K562 (cell line): ENCODE results near the gene HIRIP3. TPM values are rescaled to one million over a fixed set of nuclear protein-coding genes. Genes with fewer than 3 reads are reported as not detected.

Experiments used
- ATAC-seq: fragments of 200-7000 bp; cut with Tn5 transposase; 3 replicates; pipeline ENCODE4 v1.9.1; 2020; ENCODE audit warnings: moderate library complexity
- BruUV-seq: library from RNA; stranded (reverse); fragments of 400-500 nt; replicated peaks from 2 replicates; lab custom pipeline; 2021; lab: Mats Ljungman, UMichigan
- CTCF ChIA-PET: fragments of 300-600 bp; formaldehyde crosslinking; extraction: SDS; loops from one replicate; lab custom pipeline; 2021; ENCODE audit warnings: low intra/inter-chr PET ratio; lab: Yijun Ruan, JAX
- POLR2A ChIA-PET: fragments of 300-600, 350-650 bp; sonication (Branson Sonifier 250); formaldehyde crosslinking; extraction: SDS; loops from one replicate; lab custom pipeline; 2021; ENCODE audit warnings: antibody characterized with exemption, inconsistent platforms; lab: Yijun Ruan, JAX
- DNase-seq, 4 experiments: peaks; one replicate each; pipeline versions ENCODE4 v3.0.0 to v3.0.0-alpha.2; 2011 to 2018; ENCODE audit warnings: low spot score in 3 of 4, mixed read lengths in 3 of 4; ENCODE audit errors: extremely low read depth in 1 of 4
- FAIRE-seq: peaks from 2 replicates; lab custom pipeline; 2011; peaks lifted over from hg19 to GRCh38; lab: Jason Lieb, UNC
- H2AFZ ChIP-seq: 2 replicates; pipeline ENCODE4 v1.6.0; 2011; ENCODE audit warnings: low read depth, low read length, control low read depth, inconsistent platforms
- H3K27ac ChIP-seq: fragments of 200-600 bp; 3 replicates; pipeline ENCODE4 v1.8.0; 2011; ENCODE audit warnings: low read depth, mild to moderate bottlenecking, control low read depth, inconsistent platforms, low read length, moderate library complexity, mixed read lengths; ENCODE audit errors: extremely low read depth
- H3K27me3 ChIP-seq, 2 experiments: fragments of 300-600 bp in 1 of 2; 2 replicates in 1 of 2; 3 replicates in 1 of 2; pipeline versions ENCODE4 v1.6.0 to v1.8.0; 2011; ENCODE audit warnings: inconsistent platforms in 2 of 2, low read length in 2 of 2, mild to moderate bottlenecking in 1 of 2, mixed read lengths in 1 of 2, moderate library complexity in 1 of 2; ENCODE audit not compliant: control insufficient read depth in 2 of 2, insufficient read depth in 2 of 2
- H3K36me3 ChIP-seq: fragments of 300-600 bp; 3 replicates; pipeline ENCODE4 v1.8.0; 2011; ENCODE audit warnings: mild to moderate bottlenecking, low read length, inconsistent platforms; ENCODE audit not compliant: control insufficient read depth, insufficient read depth
- H3K4me1 ChIP-seq, 2 experiments: fragments of 200-600 bp in 1 of 2; replicated peaks in 1 of 2; 2 replicates in 1 of 2; 3 replicates in 1 of 2; pipeline versions ENCODE4 v1.5.1 to v1.8.0; 2011; ENCODE audit warnings: inconsistent platforms in 2 of 2, low read length in 2 of 2, mild to moderate bottlenecking in 1 of 2, mixed read lengths in 1 of 2, moderate library complexity in 1 of 2; ENCODE audit not compliant: control insufficient read depth in 2 of 2, insufficient read depth in 2 of 2
- H3K4me2 ChIP-seq: 2 replicates; pipeline ENCODE4 v1.6.1; 2011; ENCODE audit warnings: low read length, control low read depth, inconsistent platforms, mixed read lengths; ENCODE audit not compliant: insufficient read depth
- H3K4me3 ChIP-seq: fragments of 200-600 bp; sonication (generic), shearing (Covaris generic); 2 replicates; pipeline ENCODE4 v1.5.1; 2016; ENCODE audit warnings: control low read depth, inconsistent platforms
- H3K79me2 ChIP-seq: fragments of 200-600 bp; 3 replicates; pipeline ENCODE4 v1.8.0; 2011; ENCODE audit warnings: low read length, inconsistent platforms; ENCODE audit not compliant: control insufficient read depth, insufficient read depth
- H3K9ac ChIP-seq, 2 experiments: 2 replicates each; pipeline versions ENCODE4 v1.6.0 to v1.6.1; 2011; ENCODE audit warnings: low read depth in 2 of 2, low read length in 2 of 2, control low read depth in 1 of 2, inconsistent platforms in 1 of 2, mild to moderate bottlenecking in 1 of 2, mixed read lengths in 1 of 2; ENCODE audit not compliant: insufficient read depth in 1 of 2
- H3K9me1 ChIP-seq: one replicate; pipeline ENCODE4 v1.6.0; 2011; ENCODE audit warnings: inconsistent platforms, mild to moderate bottlenecking, low read length, moderate library complexity; ENCODE audit not compliant: control insufficient read depth, insufficient read depth
- H3K9me3 ChIP-seq: replicated peaks from 2 replicates; pipeline ENCODE4 v1.5.1; 2011; ENCODE audit warnings: low read depth, low read length, inconsistent platforms; ENCODE audit not compliant: control insufficient read depth, insufficient read depth
- H4K20me1 ChIP-seq: replicated peaks from 2 replicates; pipeline ENCODE4 v1.6.1; 2011; ENCODE audit warnings: low read length, inconsistent platforms, mixed read lengths; ENCODE audit not compliant: control insufficient read depth, insufficient read depth
- CBFA2T2 ChIP-seq: fragments of 450-650 bp; conservative IDR thresholded peaks from 2 replicates; pipeline ENCODE4 v1.6.1; 2017; ENCODE audit warnings: mild to moderate bottlenecking
- E4F1 ChIP-seq: fragments of 250-450 bp; sonication (Bioruptor Pico); IDR thresholded peaks from 2 replicates; pipeline ENCODE4 v1.5.0; 2021; ENCODE audit warnings: mild to moderate bottlenecking, borderline replicate concordance
- HEY1 ChIP-seq: fragments of 250-450 bp; sonication (Bioruptor Pico); IDR thresholded peaks from 2 replicates; pipeline ENCODE4 v1.5.0; 2020; ENCODE audit warnings: mild to moderate bottlenecking, moderate library complexity, borderline replicate concordance
- HNRNPL ChIP-seq: fragments of 200-400 bp; formaldehyde crosslinking; IDR thresholded peaks from 2 replicates; pipeline ENCODE4 v1.6.1; 2017; ENCODE audit warnings: low read depth, mild to moderate bottlenecking, low read length
- ZFP91 ChIP-seq: sonication (generic); formaldehyde crosslinking; IDR thresholded peaks from 2 replicates; pipeline ENCODE4 v1.8.0; 2022; ENCODE audit warnings: mild to moderate bottlenecking, missing genetic modification reagents
- ZNF165 ChIP-seq: fragments of 250-450 bp; sonication (Bioruptor Pico); IDR thresholded peaks from 2 replicates; pipeline ENCODE4 v1.4.0; 2020; ENCODE audit warnings: borderline replicate concordance
- ZNF282 ChIP-seq: sonication (generic); formaldehyde crosslinking; IDR thresholded peaks from 2 replicates; pipeline ENCODE4 v1.8.1; 2023; ENCODE audit warnings: missing genetic modification reagents
- ZSCAN29 ChIP-seq: fragments of 450-650 bp; IDR thresholded peaks from 2 replicates; pipeline ENCODE4 v1.6.1; 2017
- WGBS: fragments of 100-300 bp; shearing (Covaris generic); methylation state at CpG from one replicate; pipeline ENCODE4 v1.1.6; 2016; ENCODE audit warnings: low coverage, mixed read lengths; ENCODE audit not compliant: insufficient coverage; ENCODE audit errors: missing lambda C conversion rate; 5-methylcytosine and 5-hydroxymethylcytosine counted together
- in situ Hi-C: fragments of 300-500 bp; cut with MboI; formaldehyde crosslinking; loops from 4 replicates; pipeline ENCODE4 v1.15.0; 2018; ENCODE audit warnings: inconsistent platforms, mixed read lengths
- intact Hi-C: fragments of 100-400 bp; cut with micrococcal nuclease; formaldehyde crosslinking; loops from 2 replicates; pipeline ENCODE4 v1.14.2; 2022
- polyA plus RNA-seq, 8 experiments: library from polyadenylated mRNA; depleted of rRNA in 4 of 8; stranded (reverse) in 5 of 8; unstranded in 3 of 8; fragments of >200 nt; fragmentation: Nextera tagmentation in 2 of 8; fragmentation: Illumina TruSeq in 1 of 8; extraction: Ambion mirVana in 2 of 8; extraction: Trizol in 1 of 8; gene quantifications; 2 replicates each; pipeline versions ENCODE4 v1.2.1 to v1.2.3, GENCODE V29; 2011 to 2014; ENCODE audit warnings: inconsistent platforms in 1 of 8, missing spikeins in 1 of 8
- total RNA-seq, 7 experiments: library from RNA; depleted of rRNA in 6 of 7; stranded (reverse); fragments of >200 nt in 6 of 7; fragmentation: Illumina TruSeq in 2 of 7; extraction: Trizol in 2 of 7; gene quantifications; 2 replicates each; pipeline versions ENCODE4 v1.2.1 to v1.2.3, GENCODE V29; 2011 to 2021; ENCODE audit warnings: low replicate concordance in 1 of 7
- TF ChIP-seq, protein P1 (sequence below): sonication (generic); formaldehyde crosslinking; IDR thresholded peaks from 2 replicates; pipeline ENCODE4 v1.8.0; 2023; ENCODE audit warnings: mild to moderate bottlenecking, missing genetic modification reagents
- TF ChIP-seq, protein P2 (sequence below): fragments of 450-650 bp; IDR thresholded peaks from 2 replicates; pipeline ENCODE4 v1.6.1; 2014; ENCODE audit warnings: low read depth, mild to moderate bottlenecking, moderate library complexity, borderline replicate concordance

HIRIP3 gene
- total and polyA plus RNA-seq, 9 of the 15 experiments (the other 6 are each of a cell fraction or from before 2014, with no cell fraction given): 3.3 to 38.2 (median 18.2) TPM

DNA sequence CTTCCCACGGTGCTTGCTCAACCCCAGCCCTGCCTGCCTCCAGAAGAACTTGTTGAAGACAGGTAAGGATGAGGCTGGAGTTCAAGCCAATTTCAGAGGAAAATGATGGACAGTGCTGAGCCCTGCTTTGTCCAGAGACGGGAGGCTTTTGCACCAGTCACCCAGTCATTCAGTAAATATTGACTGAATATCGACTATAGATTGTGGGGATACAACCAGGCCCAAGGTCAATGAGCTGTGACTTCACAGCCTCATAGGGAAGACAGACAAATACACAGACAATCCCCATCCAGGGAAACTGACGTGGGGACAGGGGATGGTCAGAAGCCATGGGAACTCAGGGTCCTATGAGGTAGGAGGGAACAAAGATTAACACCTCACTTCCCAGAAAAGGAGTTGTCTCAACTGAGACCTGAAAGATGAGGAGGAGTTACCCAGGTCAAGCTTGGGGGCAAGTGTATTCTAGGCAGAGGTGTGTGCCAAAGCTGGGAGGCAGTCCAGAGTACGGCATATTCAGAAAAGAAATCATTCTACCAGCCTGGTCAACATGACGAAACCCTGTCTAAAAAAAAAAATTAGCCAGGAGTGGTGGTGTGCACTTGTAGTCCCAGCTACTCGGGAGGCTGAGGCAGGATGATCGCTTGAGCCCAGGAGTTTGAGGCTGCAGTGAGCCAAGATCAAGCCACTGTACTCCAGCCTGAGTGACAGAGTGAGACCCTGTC, 21.3 kb upstream of the HIRIP3 start:
- WGBS: 7% methylated on average over 8 of the region's 8 CpGs
- Histone ChIP-seq H3K9me3 (no peaks in the 10 kb centered on the region), H3K27me3 (peaks cover 0 to 4% of the 10 kb centered on the region in 2 experiments; a peak in 1 of 5 replicates), H4K20me1 (peaks cover 3% of the 10 kb centered on the region; the same call in 1 of the 2 replicates), H3K9me1 (no peaks in the 10 kb centered on the region), H3K4me3 (no peak overlapping the region), H3K27ac (no peak overlapping the region), H3K4me2 (no peak overlapping the region), H3K9ac (no peak overlapping the region), H3K36me3 (no peaks in the 10 kb centered on the region), H3K4me1 (peaks cover 0 to 15% of the 10 kb centered on the region in 2 experiments; a peak in 3 of 5 replicates), H3K79me2 (no peaks in the 10 kb centered on the region; the same call in 2 of the 3 replicates), H2AFZ (no peak overlapping the region)
- no peak for ATAC-seq
- TF ChIP-seq E4F1 (CRISPR knock-in tag) (no peak), HNRNPL (no peak), ZNF282 (CRISPR knock-in tag) (no peak), ZSCAN29 (no peak), ZFP91 (CRISPR knock-in tag) (no peak), ZNF165 (no peak), HEY1 (CRISPR knock-in tag) (no peak), CBFA2T2 (no peak)
- TF ChIP-seq, protein P1, sequence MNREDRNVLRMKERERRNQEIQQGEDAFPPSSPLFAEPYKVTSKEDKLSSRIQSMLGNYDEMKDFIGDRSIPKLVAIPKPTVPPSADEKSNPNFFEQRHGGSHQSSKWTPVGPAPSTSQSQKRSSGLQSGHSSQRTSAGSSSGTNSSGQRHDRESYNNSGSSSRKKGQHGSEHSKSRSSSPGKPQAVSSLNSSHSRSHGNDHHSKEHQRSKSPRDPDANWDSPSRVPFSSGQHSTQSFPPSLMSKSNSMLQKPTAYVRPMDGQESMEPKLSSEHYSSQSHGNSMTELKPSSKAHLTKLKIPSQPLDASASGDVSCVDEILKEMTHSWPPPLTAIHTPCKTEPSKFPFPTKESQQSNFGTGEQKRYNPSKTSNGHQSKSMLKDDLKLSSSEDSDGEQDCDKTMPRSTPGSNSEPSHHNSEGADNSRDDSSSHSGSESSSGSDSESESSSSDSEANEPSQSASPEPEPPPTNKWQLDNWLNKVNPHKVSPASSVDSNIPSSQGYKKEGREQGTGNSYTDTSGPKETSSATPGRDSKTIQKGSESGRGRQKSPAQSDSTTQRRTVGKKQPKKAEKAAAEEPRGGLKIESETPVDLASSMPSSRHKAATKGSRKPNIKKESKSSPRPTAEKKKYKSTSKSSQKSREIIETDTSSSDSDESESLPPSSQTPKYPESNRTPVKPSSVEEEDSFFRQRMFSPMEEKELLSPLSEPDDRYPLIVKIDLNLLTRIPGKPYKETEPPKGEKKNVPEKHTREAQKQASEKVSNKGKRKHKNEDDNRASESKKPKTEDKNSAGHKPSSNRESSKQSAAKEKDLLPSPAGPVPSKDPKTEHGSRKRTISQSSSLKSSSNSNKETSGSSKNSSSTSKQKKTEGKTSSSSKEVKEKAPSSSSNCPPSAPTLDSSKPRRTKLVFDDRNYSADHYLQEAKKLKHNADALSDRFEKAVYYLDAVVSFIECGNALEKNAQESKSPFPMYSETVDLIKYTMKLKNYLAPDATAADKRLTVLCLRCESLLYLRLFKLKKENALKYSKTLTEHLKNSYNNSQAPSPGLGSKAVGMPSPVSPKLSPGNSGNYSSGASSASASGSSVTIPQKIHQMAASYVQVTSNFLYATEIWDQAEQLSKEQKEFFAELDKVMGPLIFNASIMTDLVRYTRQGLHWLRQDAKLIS (CRISPR knock-in tag): no peak
- TF ChIP-seq, protein P2, sequence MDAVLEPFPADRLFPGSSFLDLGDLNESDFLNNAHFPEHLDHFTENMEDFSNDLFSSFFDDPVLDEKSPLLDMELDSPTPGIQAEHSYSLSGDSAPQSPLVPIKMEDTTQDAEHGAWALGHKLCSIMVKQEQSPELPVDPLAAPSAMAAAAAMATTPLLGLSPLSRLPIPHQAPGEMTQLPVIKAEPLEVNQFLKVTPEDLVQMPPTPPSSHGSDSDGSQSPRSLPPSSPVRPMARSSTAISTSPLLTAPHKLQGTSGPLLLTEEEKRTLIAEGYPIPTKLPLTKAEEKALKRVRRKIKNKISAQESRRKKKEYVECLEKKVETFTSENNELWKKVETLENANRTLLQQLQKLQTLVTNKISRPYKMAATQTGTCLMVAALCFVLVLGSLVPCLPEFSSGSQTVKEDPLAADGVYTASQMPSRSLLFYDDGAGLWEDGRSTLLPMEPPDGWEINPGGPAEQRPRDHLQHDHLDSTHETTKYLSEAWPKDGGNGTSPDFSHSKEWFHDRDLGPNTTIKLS: no peak
- no TSS peak for BruUV-seq
- DNase-seq: no peak
- intact Hi-C loops: no loop called here
- in situ Hi-C loops: no loop called here
- CTCF ChIA-PET: interaction anchor here (0.6 kb wide), 1 partner anchor 936 kb away, joined by 3 read pairs; no protein-coding TSS in a partner anchor
- POLR2A ChIA-PET: no interaction called here
- FAIRE-seq: no peak
